Rectal smooth muscle tissue (tissue), 1 donor: ENCODE results near the gene NUP160.
A peak's percentile ranks its signal among the peaks of the same experiment; 100 is the strongest.

Experiments used
- H3K27ac ChIP-seq: one replicate; pipeline ENCODE4 v1.7.0; 2013; ENCODE audit warnings: low read depth, low read length, inconsistent platforms
- H3K27me3 ChIP-seq: one replicate; pipeline ENCODE4 v1.7.0; 2013; ENCODE audit warnings: low read length; ENCODE audit not compliant: control insufficient read depth, insufficient read depth
- H3K36me3 ChIP-seq: one replicate; pipeline ENCODE4 v1.7.0; 2013; ENCODE audit warnings: low read length; ENCODE audit not compliant: control insufficient read depth, insufficient read depth
- H3K4me1 ChIP-seq: one replicate; pipeline ENCODE4 v1.7.0; 2013; ENCODE audit warnings: low read length; ENCODE audit not compliant: control insufficient read depth, insufficient read depth
- H3K4me3 ChIP-seq: one replicate; pipeline ENCODE4 v1.7.0; 2013; ENCODE audit warnings: low read length
- H3K9ac ChIP-seq: one replicate; pipeline ENCODE4 v1.7.0; 2013; ENCODE audit warnings: low read length

NUP160 gene

DNA sequence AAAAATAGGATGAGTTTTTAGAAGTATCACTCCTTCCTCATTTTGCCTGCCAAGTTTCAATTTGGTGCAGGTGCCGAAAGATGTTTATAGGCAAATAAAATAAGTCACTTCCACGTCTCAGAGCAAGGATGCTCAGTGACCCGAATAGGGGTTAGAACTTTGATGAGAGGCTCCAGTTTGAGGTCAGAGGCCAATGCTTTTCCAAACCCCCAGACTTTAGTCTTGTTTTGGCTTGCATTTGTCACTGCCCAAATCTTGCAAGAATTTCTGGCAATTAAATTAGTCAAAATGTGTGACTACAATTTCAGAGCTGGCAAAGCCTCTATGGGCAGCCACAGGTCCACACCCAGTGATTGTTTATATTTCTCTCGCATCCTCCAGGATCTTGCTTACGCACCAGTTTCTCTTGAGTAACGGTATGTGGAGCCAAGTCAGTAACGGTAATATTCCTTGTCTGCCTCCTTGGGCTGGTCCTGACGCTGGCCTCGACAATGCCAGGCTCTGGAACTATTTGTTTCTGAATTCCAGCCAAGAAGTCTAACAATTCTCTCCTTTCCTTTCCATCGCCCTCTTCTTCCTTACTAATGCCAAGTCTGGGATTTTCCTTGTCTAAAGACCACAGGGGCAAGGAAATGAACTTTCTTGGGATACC is 9.9 kb upstream of the NUP160 start:
- no peak overlapping the region for H3K4me3 ChIP-seq
- H3K27ac ChIP-seq, result no peak overlapping the region

GRCh38 chr11:47857485-47857884 is 9.3 kb upstream of the NUP160 start:
- no peak overlapping the region for H3K9ac ChIP-seq
- no peaks in the 10 kb centered on the region for H3K27me3 ChIP-seq
- no peak overlapping the region for H3K27ac ChIP-seq
- H3K4me1 ChIP-seq, result no peaks in the 10 kb centered on the region
- no peaks in the 10 kb centered on the region for H3K36me3 ChIP-seq
- no peak overlapping the region for H3K4me3 ChIP-seq

More for the DNA sequence above, 9.9 kb upstream of the NUP160 start:
- no peak overlapping the region for H3K9ac ChIP-seq
- H3K4me1 ChIP-seq, result no peaks in the 10 kb centered on the region
- no peaks in the 10 kb centered on the region for H3K27me3 ChIP-seq
- H3K36me3 ChIP-seq, result no peaks in the 10 kb centered on the region

GRCh38 chr11:47856186-47856585 is 8.0 kb upstream of the NUP160 start:
- Histone ChIP-seq H3K36me3 (no peaks in the 10 kb centered on the region), H3K27ac (no peak overlapping the region), H3K27me3 (no peaks in the 10 kb centered on the region), H3K4me1 (no peaks in the 10 kb centered on the region), H3K9ac (no peak overlapping the region), H3K4me3 (no peak overlapping the region)

DNA sequence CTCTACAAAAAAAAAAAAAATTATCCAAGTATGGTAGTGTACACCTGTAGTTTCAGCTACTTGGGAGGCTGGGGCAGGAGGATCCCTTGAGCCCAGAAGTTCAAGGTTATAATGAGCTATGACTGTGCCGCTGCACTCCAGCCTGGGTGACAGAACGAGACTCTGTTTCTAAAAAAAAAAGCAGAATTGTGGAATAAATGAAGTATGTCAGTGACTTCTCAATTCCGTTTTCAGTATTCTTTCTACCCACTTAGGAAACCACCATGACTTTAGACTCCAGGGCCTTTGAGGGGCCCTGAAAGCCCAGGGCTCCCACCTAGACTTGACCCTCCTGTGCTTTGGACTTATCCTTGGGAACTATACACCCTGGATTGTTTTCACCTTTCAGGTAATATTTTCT is 6.5 kb upstream of the NUP160 start:
- Histone ChIP-seq H3K4me3 (no peak overlapping the region), H3K9ac (no peak overlapping the region), H3K27ac (no peak overlapping the region), H3K4me1 (no peaks in the 10 kb centered on the region), H3K36me3 (no peaks in the 10 kb centered on the region), H3K27me3 (no peaks in the 10 kb centered on the region)

DNA sequence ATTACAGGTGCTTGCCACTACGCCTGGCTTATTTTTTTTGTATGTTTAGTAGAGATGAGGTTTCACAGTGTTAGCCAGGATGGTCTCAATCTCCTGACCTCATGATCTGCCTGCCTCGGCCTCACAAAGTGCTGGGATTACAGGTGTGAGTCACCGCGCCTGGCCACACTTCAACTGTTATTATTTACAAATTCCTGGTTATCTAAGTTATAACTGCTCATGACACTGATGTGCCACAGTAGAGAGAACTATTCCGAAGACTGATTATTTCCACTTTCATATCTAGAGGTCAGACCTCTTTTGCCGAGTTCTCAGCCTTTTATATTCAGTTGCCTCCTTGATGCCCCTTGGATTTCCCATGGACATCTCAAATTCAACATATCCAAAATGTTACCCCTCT is 3.9 kb upstream of the NUP160 start:
- Histone ChIP-seq H3K4me1 (peaks cover 6% of the 10 kb centered on the region), H3K4me3 (no peak overlapping the region), H3K27me3 (no peaks in the 10 kb centered on the region), H3K27ac (no peak overlapping the region), H3K36me3 (no peaks in the 10 kb centered on the region), H3K9ac (no peak overlapping the region)

- Histone ChIP-seq H3K4me1 (peaks cover 10% of the 10 kb centered on the region), H3K4me3 (no peak overlapping the region), H3K27ac (no peak overlapping the region)
These were observed 2.2 kb upstream of the NUP160 start for GRCh38 chr11:47850337-47850736.

DNA sequence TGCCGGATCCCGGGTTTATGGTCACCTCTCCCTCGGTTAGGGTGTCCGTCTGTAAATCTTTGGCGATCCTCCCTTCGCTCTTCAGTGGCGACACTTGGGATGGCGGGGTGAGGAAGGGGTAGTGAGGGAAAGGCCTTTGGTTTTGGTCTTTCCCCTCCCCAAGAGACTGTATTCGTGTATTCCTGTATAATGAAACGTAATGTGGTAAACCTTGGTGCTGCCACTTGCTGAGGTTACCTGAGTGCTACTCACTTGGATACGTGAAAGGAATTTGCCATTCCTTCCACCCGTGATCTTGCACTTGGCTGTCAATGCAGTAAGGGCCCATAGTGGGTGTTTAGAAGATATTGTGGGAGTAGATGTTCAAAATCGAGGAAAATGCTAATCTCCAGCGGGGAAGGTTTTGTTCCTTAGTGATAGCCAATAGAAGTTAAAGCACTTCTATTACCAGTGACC is 578 bp upstream of the NUP160 start:
- Histone ChIP-seq H3K27me3 (no peaks in the 10 kb centered on the region), H3K36me3 (peaks cover 7% of the 10 kb centered on the region), H3K4me3 (peak overlapping the region; percentile 94), H3K27ac (peak overlapping the region; percentile 84), H3K4me1 (peaks cover 10% of the 10 kb centered on the region), H3K9ac (peak overlapping the region; percentile 94)

More at GRCh38 chr11:47850337-47850736, 2.2 kb upstream of the NUP160 start:
- H3K9ac ChIP-seq, result no peak overlapping the region
- no peaks in the 10 kb centered on the region for H3K27me3 ChIP-seq
- H3K36me3 ChIP-seq, result no peaks in the 10 kb centered on the region

- Histone ChIP-seq H3K27me3 (no peaks in the 10 kb centered on the region), H3K27ac (peak overlapping the region; percentile 84), H3K36me3 (peaks cover 8% of the 10 kb centered on the region), H3K4me3 (peak overlapping the region; percentile 94), H3K9ac (peak overlapping the region; percentile 89), H3K4me1 (peaks cover 10% of the 10 kb centered on the region)
These were observed 636 bp downstream of the NUP160 start for GRCh38 chr11:47847537-47847891.

DNA sequence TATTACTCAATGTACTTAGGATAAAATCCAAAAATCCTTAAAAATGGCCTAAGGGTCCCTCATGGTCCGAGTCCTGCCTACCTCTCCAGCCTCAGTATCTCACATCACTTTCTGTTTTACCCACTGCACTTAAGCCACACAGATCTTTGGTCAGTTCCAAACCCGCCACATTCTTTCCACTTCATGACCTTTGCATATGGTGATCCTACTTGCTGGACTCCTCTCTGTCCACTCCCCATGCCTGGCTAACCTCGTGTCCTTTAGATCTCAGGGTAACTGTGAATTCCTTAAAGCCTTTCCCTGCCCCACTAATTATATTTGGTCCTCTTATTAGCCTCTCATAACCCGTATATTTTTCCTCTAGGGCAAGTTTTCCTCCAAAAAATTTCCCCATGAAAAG is 1.2 kb downstream of the NUP160 start:
- no peak overlapping the region for H3K9ac ChIP-seq
- no peak overlapping the region for H3K27ac ChIP-seq
- H3K36me3 ChIP-seq, result peaks cover 12% of the 10 kb centered on the region
- H3K4me3 ChIP-seq, result peak overlapping the region; percentile 94
- H3K27me3 ChIP-seq, result no peaks in the 10 kb centered on the region
- peaks cover 10% of the 10 kb centered on the region for H3K4me1 ChIP-seq

DNA sequence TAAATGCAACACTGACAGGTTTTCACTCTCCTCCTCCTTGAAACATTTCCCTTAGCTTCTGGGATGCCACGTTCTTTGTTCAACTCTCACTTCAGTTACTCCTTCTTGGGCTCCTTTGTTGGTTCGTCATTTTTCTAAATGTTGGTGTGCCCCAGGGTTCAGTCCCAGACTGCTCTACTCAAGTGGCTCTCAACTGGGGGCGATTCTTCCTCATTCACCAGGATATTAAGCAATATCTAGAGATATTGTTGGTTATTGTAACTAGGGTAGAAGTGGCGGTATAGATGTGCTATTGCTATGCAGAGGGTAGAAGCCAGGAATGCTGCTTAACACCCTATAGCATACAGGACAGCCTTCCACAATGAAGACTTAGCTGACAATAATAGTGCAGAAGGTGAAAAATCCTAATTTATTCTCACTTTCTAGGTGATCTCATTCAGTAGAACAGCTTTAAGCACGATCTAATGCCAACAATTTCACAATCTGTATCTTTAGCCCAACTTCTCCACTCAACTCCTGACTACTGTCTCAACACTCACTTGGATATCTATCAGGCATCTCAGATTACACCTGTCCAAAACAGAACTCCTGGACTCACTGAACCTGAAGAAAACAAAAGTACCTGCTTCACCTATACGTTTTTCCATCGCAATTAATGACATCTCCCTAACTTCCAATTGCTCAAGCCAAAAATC is 4.6 kb downstream of the NUP160 start:
- H3K36me3 ChIP-seq, result peaks cover 19% of the 10 kb centered on the region
- H3K4me1 ChIP-seq, result peaks cover 7% of the 10 kb centered on the region
- H3K4me3 ChIP-seq, result no peak overlapping the region
- H3K9ac ChIP-seq, result no peak overlapping the region
- H3K27ac ChIP-seq, result no peak overlapping the region
- no peaks in the 10 kb centered on the region for H3K27me3 ChIP-seq

GRCh38 chr11:47842749-47843148 is 5.4 kb downstream of the NUP160 start:
- H3K27me3 ChIP-seq, result no peaks in the 10 kb centered on the region
- no peak overlapping the region for H3K4me3 ChIP-seq
- peaks cover 7% of the 10 kb centered on the region for H3K4me1 ChIP-seq
- peaks cover 24% of the 10 kb centered on the region for H3K36me3 ChIP-seq
- H3K9ac ChIP-seq, result no peak overlapping the region
- H3K27ac ChIP-seq, result no peak overlapping the region

DNA sequence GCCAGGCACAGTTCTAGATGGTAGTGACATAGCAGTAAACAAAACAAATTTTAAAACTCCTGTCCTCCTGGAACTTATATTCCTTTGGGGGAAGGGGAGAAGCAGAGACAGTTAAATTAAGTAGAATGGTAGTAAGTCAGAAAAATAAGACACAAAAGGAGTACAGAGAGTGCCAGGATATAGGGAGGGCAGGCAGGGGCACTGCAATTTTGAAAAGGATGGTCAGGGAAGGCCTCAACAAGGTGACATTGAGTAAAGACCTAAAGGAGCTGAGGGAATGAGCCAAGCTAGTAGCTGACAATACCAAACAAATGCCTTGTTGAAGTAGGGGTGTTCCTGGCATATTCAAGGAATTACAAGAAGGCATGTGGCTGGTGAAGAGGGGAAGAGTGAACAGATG is 10.2 kb downstream of the NUP160 start:
- no peak overlapping the region for H3K27ac ChIP-seq
- peaks cover 26% of the 10 kb centered on the region for H3K36me3 ChIP-seq
- no peak overlapping the region for H3K9ac ChIP-seq
- H3K4me1 ChIP-seq, result no peaks in the 10 kb centered on the region
- no peak overlapping the region for H3K4me3 ChIP-seq
- no peaks in the 10 kb centered on the region for H3K27me3 ChIP-seq

GRCh38 chr11:47837292-47837691 is 10.9 kb downstream of the NUP160 start:
- Histone ChIP-seq H3K36me3 (peaks cover 25% of the 10 kb centered on the region), H3K4me3 (no peak overlapping the region), H3K27me3 (no peaks in the 10 kb centered on the region), H3K4me1 (no peaks in the 10 kb centered on the region), H3K9ac (no peak overlapping the region), H3K27ac (no peak overlapping the region)
